CD4-positive, alpha-beta memory T cell (primary cell): Measurements from ENCODE around the gene MAPKAP1. TPM values are rescaled to one million over a fixed set of nuclear protein-coding genes. Genes with fewer than 3 reads are reported as not detected.
A peak's percentile ranks its signal among the peaks of the same experiment; 100 is the strongest.
"Not testable (repeated sequence)": the region's sequence is repeated elsewhere in the genome, so short reads cannot be mapped to it uniquely, and the experiment has no call there.

Experiments used
- CTCF ChIA-PET: fragments of 350-600 bp; sonication (Branson Sonifier 250); formaldehyde crosslinking; loops from one replicate; lab custom pipeline; 2021; ENCODE audit warnings: inconsistent platforms; ENCODE audit not compliant: partially characterized antibody; lab: Charles Lee
- POLR2A ChIA-PET: fragments of 350-600 bp; sonication (Branson Sonifier 250); formaldehyde crosslinking; loops from one replicate; lab custom pipeline; 2021; ENCODE audit not compliant: partially characterized antibody; lab: Charles Lee
- DNase-seq, 5 donors: peaks; one replicate each; pipeline versions ENCODE4 v3.0.0 to v3.0.0-alpha.2; 2020 to 2022; ENCODE audit warnings: mixed read lengths in 1 of 5
- H3K27ac ChIP-seq: one replicate; pipeline ENCODE4 v1.7.0; 2013; ENCODE audit warnings: low read depth, low read length
- H3K27me3 ChIP-seq: 2 replicates; pipeline ENCODE4 v1.7.0; 2013; ENCODE audit warnings: mild to moderate bottlenecking, low read length, moderate library complexity; ENCODE audit not compliant: insufficient read depth
- H3K36me3 ChIP-seq: 2 replicates; pipeline ENCODE4 v1.7.0; 2013; ENCODE audit warnings: mild to moderate bottlenecking, low read length, moderate library complexity; ENCODE audit not compliant: insufficient read depth
- H3K4me1 ChIP-seq: 2 replicates; pipeline ENCODE4 v1.7.0; 2013; ENCODE audit warnings: mild to moderate bottlenecking, low read length, moderate library complexity; ENCODE audit not compliant: insufficient read depth
- H3K4me3 ChIP-seq, 2 donors: one replicate each; pipeline ENCODE4 v1.7.0; 2013; ENCODE audit warnings: low read length in 2 of 2, mild to moderate bottlenecking in 1 of 2
- H3K9me3 ChIP-seq, 2 donors: one replicate each; pipeline ENCODE4 v1.7.0; 2013; ENCODE audit warnings: low read length in 2 of 2, control low read depth in 1 of 2; ENCODE audit not compliant: control insufficient read depth in 1 of 2
- H3K27ac Mint-ChIP-seq, 7 donors: one replicate each; pipeline ENCODE4 v1.8.0; 2020 to 2021; ENCODE audit warnings: mixed read lengths in 7 of 7, mild to moderate bottlenecking in 6 of 7, inconsistent platforms in 3 of 7, moderate library complexity in 3 of 7
- H3K27me3 Mint-ChIP-seq, 2 donors: one replicate each; pipeline ENCODE4 v1.8.0; 2020 to 2021; ENCODE audit warnings: mixed read lengths in 2 of 2
- H3K36me3 Mint-ChIP-seq, 2 donors: one replicate each; pipeline ENCODE4 v1.8.0; 2020 to 2021; ENCODE audit warnings: mixed read lengths in 2 of 2, inconsistent platforms in 1 of 2, mild to moderate bottlenecking in 1 of 2
- H3K4me1 Mint-ChIP-seq, 4 donors: one replicate each; pipeline ENCODE4 v1.8.0; 2020 to 2021; ENCODE audit warnings: mixed read lengths in 4 of 4, mild to moderate bottlenecking in 1 of 4
- H3K4me3 Mint-ChIP-seq, 8 donors: one replicate each; pipeline ENCODE4 v1.8.0; 2020 to 2021; ENCODE audit warnings: mixed read lengths in 8 of 8, mild to moderate bottlenecking in 7 of 8, moderate library complexity in 6 of 8, inconsistent platforms in 3 of 8
- H3K9me3 Mint-ChIP-seq, 8 donors: one replicate each; pipeline ENCODE4 v1.8.0; 2020 to 2021; ENCODE audit warnings: mixed read lengths in 8 of 8, mild to moderate bottlenecking in 5 of 8, inconsistent platforms in 3 of 8, moderate library complexity in 1 of 8
- intact Hi-C: fragments of 100-400 bp; cut with micrococcal nuclease; formaldehyde crosslinking; loops from one replicate; pipeline ENCODE4 v1.15.1; 2023
- polyA plus RNA-seq, 2 donors: library from polyadenylated mRNA; unstranded; fragments of 300-500 nt; fragmentation: Illumina TruSeq; gene quantifications; one replicate each; pipeline ENCODE4 v1.2.3, GENCODE V29; 2021
- total RNA-seq, 2 experiments: library from RNA; stranded (reverse); gene quantifications; one replicate each; pipeline ENCODE4 v1.2.3, GENCODE V29; 2021

MAPKAP1 gene
- total and polyA plus RNA-seq, 4 experiments from 2014 or later, result 51.6 to 59.1 (median 55.8) TPM

- H3K9me3 Mint-ChIP-seq, result no peaks in the 10 kb centered on the region
- H3K27me3 Mint-ChIP-seq, result peaks cover 7 to 20% of the 10 kb centered on the region in 2 donors
- CTCF ChIA-PET, result interaction anchor here (0.8 to 4.6 kb wide), 2 partner anchors 825 to 1086 kb away, joined by 3 to 32 read pairs; no protein-coding TSS in a partner anchor
- H3K27ac Mint-ChIP-seq, result no peak overlapping the region
- H3K4me1 Mint-ChIP-seq, result peaks cover 4 to 12% (median 10%) of the 10 kb centered on the region in 4 donors
- POLR2A ChIA-PET, result no interaction called here
- Histone ChIP-seq H3K27ac (no peak overlapping the region), H3K4me3 (no peak overlapping the region), H3K9me3 (no peaks in the 10 kb centered on the region), H3K4me1 (peaks cover 9% of the 10 kb centered on the region), H3K36me3 (no peaks in the 10 kb centered on the region), H3K27me3 (no peaks in the 10 kb centered on the region)
- DNase-seq, result no peak
- peak overlapping the region in 3 of 8 donors; percentile 22 to 68 (median 35) for H3K4me3 Mint-ChIP-seq
- H3K36me3 Mint-ChIP-seq, result no peaks in the 10 kb centered on the region
- intact Hi-C loops, result loop anchor here (5.0 kb wide), 1 partner anchor 226 kb away; no protein-coding TSS in a partner anchor
These were observed 300.8 kb downstream of the MAPKAP1 start for GRCh38 chr9:125405938-125406809.

GRCh38 chr9:125404733-125405132, 302.3 kb downstream of the MAPKAP1 start:
- H3K4me3 ChIP-seq, result no peak overlapping the region
- no peaks in the 10 kb centered on the region for H3K27me3 ChIP-seq
- peaks cover 2 to 7% (median 5%) of the 10 kb centered on the region in 4 donors for H3K4me1 Mint-ChIP-seq
- H3K36me3 Mint-ChIP-seq, result no peaks in the 10 kb centered on the region
- POLR2A ChIA-PET, result no interaction called here
- H3K9me3 ChIP-seq, result no peaks in the 10 kb centered on the region
- H3K36me3 ChIP-seq, result no peaks in the 10 kb centered on the region
- H3K4me1 ChIP-seq, result peaks cover 9% of the 10 kb centered on the region
- CTCF ChIA-PET, result no interaction called here
- H3K27ac ChIP-seq, result no peak overlapping the region
- no peak overlapping the region for H3K4me3 Mint-ChIP-seq
- no peak overlapping the region for H3K27ac Mint-ChIP-seq
- intact Hi-C loops, result loop anchor here (5.0 kb wide), 1 partner anchor 228 kb away; no protein-coding TSS in a partner anchor
- peaks cover 7 to 15% of the 10 kb centered on the region in 2 donors for H3K27me3 Mint-ChIP-seq
- no peak for DNase-seq
- H3K9me3 Mint-ChIP-seq, result no peaks in the 10 kb centered on the region

- Histone ChIP-seq H3K9me3 (no peaks in the 10 kb centered on the region), H3K27ac (no peak overlapping the region), H3K4me3 (no peak overlapping the region), H3K27me3 (no peaks in the 10 kb centered on the region), H3K4me1 (no peaks in the 10 kb centered on the region), H3K36me3 (no peaks in the 10 kb centered on the region)
- H3K4me3 Mint-ChIP-seq, result no peak overlapping the region
- H3K4me1 Mint-ChIP-seq, result no peaks in the 10 kb centered on the region
- intact Hi-C loops, result no loop called here
- H3K9me3 Mint-ChIP-seq, result no peaks in the 10 kb centered on the region
- CTCF ChIA-PET, result no interaction called here
- no peak for DNase-seq
- POLR2A ChIA-PET, result no interaction called here
- H3K27ac Mint-ChIP-seq, result no peak overlapping the region
- peaks cover 0 to 2% of the 10 kb centered on the region in 2 donors for H3K27me3 Mint-ChIP-seq
- H3K36me3 Mint-ChIP-seq, result no peaks in the 10 kb centered on the region
These were observed 306.0 kb downstream of the MAPKAP1 start for GRCh38 chr9:125400725-125401716.

- H3K9me3 Mint-ChIP-seq, H3K4me1 Mint-ChIP-seq, H3K4me1 ChIP-seq, DNase-seq, H3K27me3 Mint-ChIP-seq, H3K4me3 Mint-ChIP-seq, intact Hi-C loops, H3K36me3 ChIP-seq, H3K4me3 ChIP-seq, H3K9me3 ChIP-seq, CTCF ChIA-PET, H3K27me3 ChIP-seq, H3K36me3 Mint-ChIP-seq, H3K27ac ChIP-seq, POLR2A ChIA-PET: not testable (repeated sequence)
- peak overlapping the region in 1 of 7 donors; percentile 63 for H3K27ac Mint-ChIP-seq
These were observed 306.8 kb downstream of the MAPKAP1 start for GRCh38 chr9:125400232-125400631.

GRCh38 chr9:125399666-125400065, 307.3 kb downstream of the MAPKAP1 start:
- POLR2A ChIA-PET, result no interaction called here
- Histone ChIP-seq H3K4me3 (no peak overlapping the region), H3K9me3 (no peaks in the 10 kb centered on the region), H3K4me1 (no peaks in the 10 kb centered on the region), H3K27ac (no peak overlapping the region), H3K27me3 (no peaks in the 10 kb centered on the region), H3K36me3 (no peaks in the 10 kb centered on the region)
- CTCF ChIA-PET, result interaction anchor here (1.7 kb wide), 1 partner anchor 8 kb away, joined by 6 read pairs; no protein-coding TSS in a partner anchor
- no peak for DNase-seq
- intact Hi-C loops, result no loop called here
- peaks cover 2% of the 10 kb centered on the region in 2 donors for H3K27me3 Mint-ChIP-seq
- H3K36me3 Mint-ChIP-seq, result no peaks in the 10 kb centered on the region
- no peaks in the 10 kb centered on the region for H3K4me1 Mint-ChIP-seq
- H3K4me3 Mint-ChIP-seq, result no peak overlapping the region
- H3K27ac Mint-ChIP-seq, result no peak overlapping the region
- H3K9me3 Mint-ChIP-seq, result no peaks in the 10 kb centered on the region

- POLR2A ChIA-PET, result no interaction called here
- Mint-ChIP-seq H3K4me3 (no peak overlapping the region), H3K9me3 (no peaks in the 10 kb centered on the region), H3K27me3 (peaks cover 2% of the 10 kb centered on the region in 2 donors), H3K36me3 (no peaks in the 10 kb centered on the region), H3K27ac (no peak overlapping the region), H3K4me1 (no peaks in the 10 kb centered on the region)
- Histone ChIP-seq H3K4me1 (no peaks in the 10 kb centered on the region), H3K27ac (no peak overlapping the region), H3K9me3 (no peaks in the 10 kb centered on the region), H3K4me3 (no peak overlapping the region), H3K27me3 (no peaks in the 10 kb centered on the region), H3K36me3 (no peaks in the 10 kb centered on the region)
- CTCF ChIA-PET, result interaction anchor here (1.7 kb wide), 1 partner anchor 9 kb away, joined by 6 read pairs; no protein-coding TSS in a partner anchor
- intact Hi-C loops, result no loop called here
- no peak for DNase-seq
These were observed 307.8 kb downstream of the MAPKAP1 start for GRCh38 chr9:125399165-125399564.

- intact Hi-C loops, result no loop called here
- Mint-ChIP-seq H3K4me1 (no peaks in the 10 kb centered on the region), H3K9me3 (no peaks in the 10 kb centered on the region), H3K36me3 (no peaks in the 10 kb centered on the region), H3K4me3 (no peak overlapping the region), H3K27me3 (peaks cover 2% of the 10 kb centered on the region in 2 donors), H3K27ac (no peak overlapping the region)
- ChIA-PET CTCF (interaction anchor here (1.7 kb wide), 1 partner anchor 10 kb away, joined by 6 read pairs; no protein-coding TSS in a partner anchor), POLR2A (no interaction called here)
- no peak overlapping the region for H3K27ac ChIP-seq
- H3K27me3 ChIP-seq, result no peaks in the 10 kb centered on the region
- H3K4me3 ChIP-seq, result no peak overlapping the region
- H3K4me1 ChIP-seq, result no peaks in the 10 kb centered on the region
- H3K36me3 ChIP-seq, result no peaks in the 10 kb centered on the region
- H3K9me3 ChIP-seq, result no peaks in the 10 kb centered on the region
- DNase-seq, result no peak
These were observed 308.8 kb downstream of the MAPKAP1 start for GRCh38 chr9:125398243-125398642.
